Activated CD8-positive, alpha-beta T cell treated with anti-CD3 and anti-CD28 coated beads for 36 hours (primary cell): ENCODE measurements around the gene MLN. TPM values are rescaled to one million over a fixed set of nuclear protein-coding genes. Genes with fewer than 3 reads are reported as not detected.

Experiments
- ATAC-seq: fragments of 200-7000 bp; cut with Tn5 transposase; one replicate; pipeline ENCODE4 v1.10.0; 2021; ENCODE audit warnings: mild to moderate bottlenecking, moderate library complexity
- CTCF ChIA-PET: fragments of 350-600 bp; sonication (Branson Sonifier 250); formaldehyde crosslinking; loops from one replicate; lab custom pipeline; 2021; ENCODE audit warnings: antibody characterized with exemption; lab: Charles Lee
- POLR2A ChIA-PET: fragments of 350-600 bp; sonication (Branson Sonifier 250); formaldehyde crosslinking; loops from one replicate; lab custom pipeline; 2021; ENCODE audit warnings: antibody characterized with exemption; lab: Charles Lee
- DNase-seq: peaks from one replicate; pipeline ENCODE4 v3.0.0-alpha.2; 2020
- H3K27ac Mint-ChIP-seq: one replicate; pipeline ENCODE4 v1.8.0; 2021; ENCODE audit warnings: mild to moderate bottlenecking, mixed read lengths
- H3K27me3 Mint-ChIP-seq: one replicate; pipeline ENCODE4 v1.8.0; 2021; ENCODE audit warnings: mixed read lengths
- H3K36me3 Mint-ChIP-seq: one replicate; pipeline ENCODE4 v1.8.0; 2021; ENCODE audit warnings: low read depth, mixed read lengths
- H3K4me1 Mint-ChIP-seq: one replicate; pipeline ENCODE4 v1.8.0; 2021; ENCODE audit warnings: low read depth, mixed read lengths
- H3K4me3 Mint-ChIP-seq: one replicate; pipeline ENCODE4 v1.8.0; 2021; ENCODE audit warnings: mild to moderate bottlenecking, moderate library complexity, mixed read lengths
- H3K9me3 Mint-ChIP-seq: one replicate; pipeline ENCODE4 v1.8.0; 2021; ENCODE audit warnings: mixed read lengths
- CTCF ChIP-seq: fragments of 200-600 bp; IDR thresholded peaks from one replicate; pipeline ENCODE4 v1.8.0; 2022; ENCODE audit warnings: antibody characterized with exemption, mild to moderate bottlenecking
- intact Hi-C: fragments of 100-400 bp; cut with micrococcal nuclease; formaldehyde crosslinking; loops from one replicate; pipeline ENCODE4 v1.10.0; 2022
- total RNA-seq, 2 experiments: library from RNA; stranded (reverse); gene quantifications; one replicate each; pipeline ENCODE4 v1.2.3, GENCODE V29; 2021

MLN gene
- not detected for total RNA-seq

- Mint-ChIP-seq H3K36me3 (no peaks in the 10 kb centered on the region), H3K27ac (no peak within 1 kb of the TSS), H3K4me1 (peaks cover 14% of the 10 kb centered on the region), H3K9me3 (no peaks in the 10 kb centered on the region), H3K27me3 (peaks cover 17% of the 10 kb centered on the region), H3K4me3 (no peak within 1 kb of the TSS)
- TF ChIP-seq CTCF, result no peak
- CTCF ChIA-PET, result no interaction called here
- DNase-seq (no peak), ATAC-seq (no peak)
- intact Hi-C loops, result no loop called here
- POLR2A ChIA-PET, result no interaction called here
Observed at GRCh38 chr6:33803571-33804053, at the start of gene MLN. Gene MLN (minus strand): TSS chr6:33804003. CDS start chr6:33801163, 2,840 bp downstream.

GRCh38 chr6:33853026-33853425 is 49.2 kb upstream of the MLN start:
- Mint-ChIP-seq H3K36me3 (no peaks in the 10 kb centered on the region), H3K27ac (no peak overlapping the region), H3K4me1 (peaks cover 24% of the 10 kb centered on the region), H3K9me3 (no peaks in the 10 kb centered on the region), H3K27me3 (peaks cover 19% of the 10 kb centered on the region), H3K4me3 (no peak overlapping the region)
- intact Hi-C loops, result loop anchor here (10.0 kb wide), 1 partner anchor 172 kb away; no protein-coding TSS in a partner anchor
- CTCF ChIA-PET, result interaction anchor here (1.0 to 1.4 kb wide), 2 partner anchors 78 to 174 kb away, joined by 3 to 4 read pairs; no protein-coding TSS in a partner anchor
- POLR2A ChIA-PET, result interaction anchor here (1.0 kb wide), 1 partner anchor 9 kb away, joined by 3 read pairs; no protein-coding TSS in a partner anchor
- TF ChIP-seq CTCF, result no peak
- DNase-seq (no peak), ATAC-seq (no peak)

- H3K27ac Mint-ChIP-seq, result no peak overlapping the region
- ATAC-seq (no peak), DNase-seq (peak; percentile 24)
- TF ChIP-seq CTCF, result no peak
- intact Hi-C loops, result loop anchor here (10.0 kb wide), 1 partner anchor 173 kb away; no protein-coding TSS in a partner anchor
- H3K4me1 Mint-ChIP-seq, result peaks cover 16% of the 10 kb centered on the region
- no peaks in the 10 kb centered on the region for H3K36me3 Mint-ChIP-seq
- H3K27me3 Mint-ChIP-seq, result peaks cover 19% of the 10 kb centered on the region
- H3K4me3 Mint-ChIP-seq, result no peak overlapping the region
- ChIA-PET CTCF (interaction anchor here (1.0 to 1.4 kb wide), 2 partner anchors 77 to 175 kb away, joined by 3 to 4 read pairs; no protein-coding TSS in a partner anchor), POLR2A (no interaction called here)
- H3K9me3 Mint-ChIP-seq, result no peaks in the 10 kb centered on the region
Observed at GRCh38 chr6:33851959-33852358, 48.2 kb upstream of the MLN start.

- Mint-ChIP-seq H3K27me3 (peaks cover 19% of the 10 kb centered on the region), H3K4me1 (peaks cover 7% of the 10 kb centered on the region), H3K36me3 (no peaks in the 10 kb centered on the region), H3K27ac (no peak overlapping the region), H3K4me3 (no peak overlapping the region), H3K9me3 (no peaks in the 10 kb centered on the region)
- intact Hi-C loops, result loop anchor here (10.0 kb wide), 1 partner anchor 174 kb away; no protein-coding TSS in a partner anchor
- DNase-seq, result no peak
- TF ChIP-seq CTCF, result no peak
- ChIA-PET POLR2A (no interaction called here), CTCF (interaction anchor here (1.1 kb wide), 1 partner anchor 204 kb away, joined by 3 read pairs; no protein-coding TSS in a partner anchor)
- no peak for ATAC-seq
Observed at GRCh38 chr6:33850869-33851541, 47.2 kb upstream of the MLN start.

- POLR2A ChIA-PET, result interaction anchor here (1.4 to 1.7 kb wide), 2 partner anchors 10 to 55 kb away, joined by 3 to 6 read pairs; no protein-coding TSS in a partner anchor
- Mint-ChIP-seq H3K27me3 (peaks cover 17% of the 10 kb centered on the region), H3K4me1 (no peaks in the 10 kb centered on the region), H3K36me3 (no peaks in the 10 kb centered on the region), H3K27ac (no peak overlapping the region), H3K4me3 (no peak overlapping the region), H3K9me3 (no peaks in the 10 kb centered on the region)
- CTCF ChIA-PET, result interaction anchor here (0.7 to 1.1 kb wide), 2 partner anchors 10 to 205 kb away, joined by 3 read pairs; no protein-coding TSS in a partner anchor
- ATAC-seq, result no peak
- no peak for TF ChIP-seq CTCF
- intact Hi-C loops, result loop anchor here (10.0 kb wide), 1 partner anchor 175 kb away; no protein-coding TSS in a partner anchor
- no peak for DNase-seq
Observed at GRCh38 chr6:33850296-33850695, 46.5 kb upstream of the MLN start.
